ENCODE measurements around the gene DIPK1C.

Gene DIPK1C

GRCh38 chr18:74410441-74410992 lies 46.6 kb downstream of the DIPK1C start:
- Mint-ChIP-seq H3K36me3 (ENCODE audit: low read depth) (no peaks in the 10 kb centered on the region), H3K4me3 (no peak overlapping the region), H3K27ac (no peak overlapping the region), H3K4me1 (peaks cover 54% of the 10 kb centered on the region), H3K27me3 (ENCODE audit: low read depth, poor library complexity) (peaks cover 30% of the 10 kb centered on the region), H3K9me3 (peaks cover 6% of the 10 kb centered on the region)
- DNase-seq, result no peak
- no peak for TF ChIP-seq CTCF (IDR thresholded peaks at IDR 0.05)

GRCh38 chr18:74407888-74408287 lies 49.2 kb downstream of the DIPK1C start:
- no peak overlapping the region for H3K4me3 Mint-ChIP-seq
- no peaks in the 10 kb centered on the region for H3K36me3 Mint-ChIP-seq (ENCODE audit: low read depth)
- H3K4me1 Mint-ChIP-seq, result peaks cover 28% of the 10 kb centered on the region
- no peak for DNase-seq
- H3K27me3 Mint-ChIP-seq (ENCODE audit: low read depth, poor library complexity), result peaks cover 25% of the 10 kb centered on the region
- no peak overlapping the region for H3K27ac Mint-ChIP-seq
- no peak for TF ChIP-seq CTCF (IDR thresholded peaks at IDR 0.05)
- H3K9me3 Mint-ChIP-seq, result peaks cover 12% of the 10 kb centered on the region

- no peak for TF ChIP-seq CTCF (IDR thresholded peaks at IDR 0.05)
- Mint-ChIP-seq H3K9me3 (peaks cover 12% of the 10 kb centered on the region), H3K4me1 (peaks cover 5% of the 10 kb centered on the region), H3K4me3 (no peak overlapping the region), H3K27ac (no peak overlapping the region), H3K27me3 (ENCODE audit: low read depth, poor library complexity) (peaks cover 15% of the 10 kb centered on the region), H3K36me3 (ENCODE audit: low read depth) (no peaks in the 10 kb centered on the region)
- no peak for DNase-seq
Observed at GRCh38 chr18:74402806-74403433, 54.2 kb downstream of the DIPK1C start.

GRCh38 chr18:74400813-74401212 lies 56.3 kb downstream of the DIPK1C start:
- no peak for DNase-seq
- Mint-ChIP-seq H3K36me3 (ENCODE audit: low read depth) (no peaks in the 10 kb centered on the region), H3K9me3 (peaks cover 7% of the 10 kb centered on the region), H3K4me1 (peaks cover 16% of the 10 kb centered on the region), H3K27ac (no peak overlapping the region), H3K27me3 (ENCODE audit: low read depth, poor library complexity) (peaks cover 4% of the 10 kb centered on the region), H3K4me3 (no peak overlapping the region)
- no peak for TF ChIP-seq CTCF (IDR thresholded peaks at IDR 0.05)

- no peak for TF ChIP-seq CTCF (IDR thresholded peaks at IDR 0.05)
- no peak for DNase-seq
- no peak overlapping the region for H3K27ac Mint-ChIP-seq
- H3K4me3 Mint-ChIP-seq, result no peak overlapping the region
- no peaks in the 10 kb centered on the region for H3K36me3 Mint-ChIP-seq (ENCODE audit: low read depth)
- H3K27me3 Mint-ChIP-seq (ENCODE audit: low read depth, poor library complexity), result peaks cover 11% of the 10 kb centered on the region
- H3K4me1 Mint-ChIP-seq, result peaks cover 28% of the 10 kb centered on the region
- no peaks in the 10 kb centered on the region for H3K9me3 Mint-ChIP-seq
Observed at GRCh38 chr18:74399091-74399887, 57.8 kb downstream of the DIPK1C start.

All from nephron progenitor cell (in vitro differentiated cells).